Right renal pelvis (tissue), 4 donors: Measurements from ENCODE around the gene BHMT2. TPM values are rescaled to one million over a fixed set of nuclear protein-coding genes. Genes with fewer than 3 reads are reported as not detected.

Experiments used
- DNase-seq, 4 donors: peaks; one replicate each; pipeline ENCODE4 v3.0.0-alpha.2; 2013; ENCODE audit warnings: low read depth in 4 of 4, low spot score in 3 of 4, missing footprints in 1 of 4
- polyA plus RNA-seq, 4 donors: library from polyadenylated mRNA; unstranded; fragments of 120-200 nt; gene quantifications; one replicate each; pipeline ENCODE4 v1.2.1, GENCODE V29; 2013; ENCODE audit not compliant: insufficient read length in 4 of 4

Gene BHMT2
- polyA plus RNA-seq, 4 donors = 31.2 to 63.8 (median 38.5) TPM

GRCh38 chr5:79059674-79060073, 9.9 kb upstream of the BHMT2 start:
- no peak for DNase-seq

- no peak for DNase-seq
Observed at GRCh38 chr5:79062436-79062835, 7.1 kb upstream of the BHMT2 start.

DNA sequence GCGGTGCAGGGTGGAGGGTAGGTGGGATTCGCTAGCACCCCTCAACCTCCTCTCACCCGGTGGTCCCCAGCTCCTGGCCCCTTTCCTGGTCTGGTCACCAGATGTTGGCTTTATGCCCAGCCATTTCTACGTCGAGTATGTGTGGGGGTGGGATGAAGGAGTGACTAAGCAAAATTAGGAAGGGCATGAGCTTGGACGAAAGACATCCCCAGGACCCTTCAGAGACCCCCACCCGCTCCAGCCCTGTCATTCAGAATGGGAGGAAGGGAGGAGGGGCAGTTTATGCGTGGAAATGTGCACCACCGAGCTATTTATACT, 742 bp downstream of the BHMT2 start:
- peak in 3 of 4 donors; percentile 26 to 30 (median 29) for DNase-seq

GRCh38 chr5:79074641-79075040, 5.1 kb downstream of the BHMT2 start:
- no peak for DNase-seq

GRCh38 chr5:79075646-79076426, 6.3 kb downstream of the BHMT2 start:
- DNase-seq = no peak

- DNase-seq = no peak
Observed at GRCh38 chr5:79076819-79077218, 7.3 kb downstream of the BHMT2 start.

DNA sequence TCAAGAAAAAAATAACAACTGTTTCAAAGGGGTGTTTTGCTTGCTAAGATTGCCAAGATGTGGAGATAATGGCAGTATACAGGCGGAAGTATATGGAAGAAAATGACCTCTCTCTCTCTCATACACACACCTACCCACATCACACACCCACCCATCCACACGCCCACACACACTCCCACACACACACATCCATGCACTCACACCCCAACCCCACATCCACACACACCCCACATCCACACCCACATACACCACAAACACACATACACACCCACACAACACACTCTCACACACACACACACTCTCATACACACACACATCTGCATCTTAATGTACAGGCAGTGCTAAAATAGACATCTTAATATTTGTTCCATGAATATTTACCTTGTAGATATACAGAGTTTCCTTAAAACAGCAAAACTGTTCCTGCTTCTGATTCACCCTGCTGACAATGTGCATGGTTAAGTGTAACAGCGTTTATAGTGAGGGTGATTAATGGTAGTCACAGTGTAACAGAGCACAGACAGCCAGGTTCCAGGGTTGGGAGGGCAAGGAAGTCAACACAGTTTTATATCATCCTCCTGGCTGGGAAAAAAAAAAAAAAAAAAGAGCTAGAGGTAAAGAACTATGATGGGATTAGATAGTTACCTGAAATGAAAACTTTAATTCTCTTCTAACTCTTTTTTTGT, 8.3 kb downstream of the BHMT2 start:
- no peak for DNase-seq

DNA sequence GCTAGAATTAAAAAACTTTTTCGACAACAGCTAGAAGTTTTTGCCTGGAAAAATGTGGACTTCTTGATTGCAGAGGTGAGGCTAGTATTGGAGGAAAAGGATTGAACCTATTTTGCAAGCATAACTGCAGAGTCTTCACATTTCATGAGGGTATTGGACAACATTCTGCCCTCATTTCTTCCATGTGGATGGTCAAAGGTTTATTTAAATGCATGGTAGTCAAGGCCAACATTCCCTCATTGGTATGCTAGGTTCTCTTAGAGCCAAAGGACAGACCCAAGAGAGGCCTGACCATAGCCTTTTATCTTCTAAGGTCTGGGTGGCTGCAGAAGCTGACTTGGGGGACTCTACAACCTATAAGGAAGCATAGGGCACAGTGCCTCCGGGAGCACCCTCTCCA, 11.2 kb downstream of the BHMT2 start:
- DNase-seq = no peak

- no peak for DNase-seq
Observed at GRCh38 chr5:79081779-79082178, 12.2 kb downstream of the BHMT2 start.

- DNase-seq = no peak
Observed at GRCh38 chr5:79086116-79086515, 16.5 kb downstream of the BHMT2 start.

- no peak for DNase-seq
Observed at GRCh38 chr5:79088507-79088906, 18.9 kb downstream of the BHMT2 start.

GRCh38 chr5:79091064-79091463, 21.5 kb downstream of the BHMT2 start:
- no peak for DNase-seq

DNA sequence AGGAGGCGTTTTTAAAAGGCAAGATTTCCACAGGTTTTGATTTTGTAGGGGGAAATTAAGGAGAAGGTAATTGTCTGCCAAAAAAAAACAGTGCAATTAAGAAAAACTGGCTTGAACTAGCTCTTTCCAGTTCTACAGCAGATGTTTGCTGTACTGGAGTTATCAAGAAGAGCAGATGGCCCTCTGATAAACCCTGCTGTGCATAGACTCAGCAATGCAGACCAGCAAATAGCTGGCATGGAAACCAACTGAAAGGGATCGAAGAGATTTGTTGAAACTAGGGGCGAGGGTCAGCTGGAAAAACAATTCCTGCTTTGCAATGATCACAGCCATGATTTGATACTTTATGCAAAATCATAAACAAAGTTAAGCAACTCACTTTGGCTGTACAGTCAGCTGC, 24.2 kb downstream of the BHMT2 start:
- DNase-seq = no peak

- no peak for DNase-seq
Observed at GRCh38 chr5:79105868-79106267, 36.3 kb downstream of the BHMT2 start.

DNA sequence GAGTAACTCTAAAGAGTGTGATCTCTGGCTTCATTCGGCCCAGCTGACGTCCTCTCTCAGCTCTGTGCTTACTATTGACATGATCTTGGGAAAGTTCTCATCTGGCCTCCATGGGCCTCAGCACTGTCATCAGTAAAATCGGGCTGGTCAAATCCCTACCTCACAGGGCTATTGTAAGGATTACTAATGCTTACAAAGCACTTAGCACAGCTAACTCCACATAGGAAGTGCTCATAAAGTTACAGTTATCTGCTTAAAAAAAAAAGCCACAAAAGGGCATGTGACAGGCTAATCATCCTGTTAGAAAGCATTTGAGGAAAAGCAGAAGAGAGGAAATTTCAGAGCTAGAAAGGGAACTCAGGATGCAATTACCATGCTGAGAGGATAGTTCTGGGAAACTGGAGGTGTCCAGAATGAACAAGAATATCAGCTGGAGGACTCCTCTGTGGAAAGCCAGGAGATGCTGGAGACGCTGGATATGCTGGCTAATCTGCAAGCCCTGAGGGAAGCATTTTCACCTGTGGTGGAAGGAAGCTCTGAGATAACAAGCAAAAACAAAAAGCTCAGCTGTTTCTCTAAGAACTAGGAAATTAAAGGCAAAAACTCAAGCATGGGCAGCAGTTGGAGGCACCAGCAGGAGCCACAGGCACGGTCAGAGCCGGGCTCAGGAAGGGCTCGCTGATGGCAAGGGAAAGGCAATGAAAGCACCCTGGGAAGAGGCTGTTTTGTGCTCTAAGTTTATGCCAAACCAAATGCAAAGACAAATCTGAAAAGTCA, 37.6 kb downstream of the BHMT2 start:
- no peak for DNase-seq

GRCh38 chr5:79108086-79108485, 38.5 kb downstream of the BHMT2 start:
- DNase-seq = no peak

- DNase-seq = no peak
Observed at GRCh38 chr5:79108792-79109191, 39.2 kb downstream of the BHMT2 start.

DNA sequence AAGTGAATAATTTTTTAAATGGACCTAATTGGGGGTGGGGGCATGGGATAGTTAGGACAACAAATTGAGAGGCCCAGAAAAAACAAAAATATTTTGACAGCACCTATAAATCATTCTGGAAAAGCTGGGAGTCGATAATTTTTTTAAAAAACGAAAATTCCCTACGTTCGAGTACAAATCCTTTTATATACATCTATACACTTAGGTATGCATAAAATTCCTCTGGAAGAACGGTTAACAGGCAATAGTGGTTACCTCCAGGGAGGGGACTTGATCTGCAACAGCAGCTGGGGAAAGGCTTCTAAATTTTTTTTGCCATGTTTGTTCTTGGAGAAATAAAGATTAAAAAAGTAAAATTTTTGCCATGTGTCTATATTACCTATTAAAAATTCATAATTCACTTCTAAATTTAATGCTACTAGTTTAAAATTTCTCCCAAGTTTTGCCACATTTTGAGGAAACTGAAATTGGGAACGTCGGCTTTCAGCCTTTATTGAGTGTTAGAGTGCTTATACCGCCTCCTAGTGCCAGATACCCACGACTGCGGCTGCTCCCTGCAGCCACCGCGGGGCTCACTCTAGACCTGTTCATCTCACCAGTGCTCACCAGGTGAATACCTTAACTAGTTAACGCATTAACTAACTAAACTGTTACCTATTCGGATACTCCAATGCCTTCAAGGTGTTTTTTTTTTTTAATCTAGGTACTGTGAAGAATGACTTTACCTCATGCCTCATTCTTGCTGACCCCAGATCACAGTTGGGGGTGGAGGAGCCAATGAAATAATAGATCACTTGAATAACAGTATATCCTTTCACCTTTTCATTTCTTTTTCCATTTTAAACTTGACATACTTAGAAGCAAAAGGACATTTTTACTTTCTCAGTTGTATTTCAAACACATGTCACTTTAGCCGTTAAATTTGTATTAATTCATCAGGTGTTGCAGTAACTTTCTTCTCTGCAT, 40.2 kb downstream of the BHMT2 start:
- DNase-seq = no peak

- no peak for DNase-seq
Observed at GRCh38 chr5:79111387-79111959, 41.9 kb downstream of the BHMT2 start, which contains the start of gene BHMT. TSS of gene BHMT (plus strand) at chr5:79111809. CDS start at chr5:79111886, 77 bp downstream.
